ENCODE data around the gene ITPRIPL2. TPM values are rescaled to one million over a fixed set of nuclear protein-coding genes. Genes with fewer than 3 reads are reported as not detected.

The ITPRIPL2 gene
- total RNA-seq, result 33.4 TPM

DNA sequence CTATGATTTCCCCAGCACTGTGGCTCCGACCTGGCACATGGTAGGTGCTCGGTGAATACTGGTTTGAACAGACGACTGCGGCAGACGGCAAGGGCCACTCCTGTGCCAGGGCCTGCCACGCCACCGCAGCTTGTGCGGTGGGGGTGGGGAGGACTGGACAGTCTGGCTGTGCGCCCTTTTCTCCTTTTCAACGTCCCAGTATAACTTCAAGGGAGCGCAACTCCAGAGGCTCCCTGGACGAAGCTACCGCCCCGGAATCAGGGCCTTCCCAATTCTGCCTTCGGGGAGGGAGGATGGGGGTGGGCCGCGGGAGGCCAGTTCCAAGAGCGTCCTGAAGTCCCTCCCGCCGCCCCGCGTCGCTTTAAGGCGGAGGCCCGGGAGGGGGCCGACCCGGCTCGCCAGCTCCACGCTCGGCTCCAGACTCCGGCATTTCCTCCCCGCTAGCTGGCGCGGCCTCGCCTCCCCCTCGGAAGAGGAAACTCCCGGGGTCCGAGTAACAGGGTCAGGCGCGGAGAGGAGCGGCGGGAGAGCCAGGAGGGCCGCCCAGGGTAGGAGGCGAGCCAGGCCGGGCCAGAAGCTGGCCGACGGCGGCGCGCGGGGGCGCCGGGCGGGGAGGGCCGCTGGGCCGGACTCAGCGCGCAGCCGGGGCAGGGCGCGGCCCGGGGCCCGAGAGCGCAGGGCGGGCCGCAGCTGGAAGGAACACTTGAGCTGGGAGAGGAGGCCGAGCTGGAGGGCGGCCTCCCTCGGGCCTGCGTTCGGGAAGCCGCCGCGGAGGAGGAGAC lies at the start of gene ITPRIPL2:
ITPRIPL2 (plus strand) TSS at position 388 of the 782 bp plus-strand sequence. CDS start 498 bp downstream, outside the sequence.
- peak within 1 kb of the TSS; percentile 77 to 83 (median 83) for H3K4me3 ChIP-seq (ENCODE audit: low read length in 3 of 3)
- H3K27ac ChIP-seq (ENCODE audit: low read depth, low read length), result peak within 1 kb of the TSS; percentile 90
- peak within 1 kb of the TSS; percentile 84 to 89 (median 85) for H3K9ac ChIP-seq (ENCODE audit: low read depth in 1 of 3, low read length in 3 of 3)
- no peaks in the 10 kb centered on the region for H3K9me3 ChIP-seq (ENCODE audit: control insufficient read depth in 3 of 3, low read length in 3 of 3)
- peaks cover 30 to 34% (median 34%) of the 10 kb centered on the region in 3 donors for H3K4me1 ChIP-seq (ENCODE audit: control insufficient read depth in 3 of 3, insufficient read depth in 3 of 3, low read length in 3 of 3)
- no peaks in the 10 kb centered on the region for H3K27me3 ChIP-seq (ENCODE audit: control insufficient read depth in 3 of 3, insufficient read depth in 3 of 3, low read length in 3 of 3)
- H3K36me3 ChIP-seq (ENCODE audit: control insufficient read depth in 3 of 3, insufficient read depth in 3 of 3, low read length in 3 of 3), result peaks cover 2 to 12% (median 7%) of the 10 kb centered on the region in 3 donors

DNA sequence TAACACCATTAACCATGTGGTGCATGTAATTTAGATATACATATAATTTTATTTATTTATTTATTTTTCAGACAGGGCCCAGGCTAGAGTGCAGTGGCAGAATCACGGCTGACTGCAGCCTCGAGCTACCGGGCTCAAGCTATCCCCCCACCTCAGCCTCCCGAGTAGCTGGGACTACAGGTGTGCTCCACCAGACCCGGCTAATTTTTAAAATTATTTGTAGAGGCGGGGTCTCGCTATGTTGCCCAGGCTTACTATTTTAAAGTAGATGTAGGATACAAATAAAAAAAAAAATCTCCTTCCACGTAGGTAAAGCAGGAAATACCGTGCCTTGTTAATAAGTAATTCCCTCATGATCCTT lies 46.8 kb upstream of the ITPRIPL2 start:
- Histone ChIP-seq H3K27ac (ENCODE audit: low read depth, low read length) (peak overlapping the region; percentile 99), H3K4me3 (ENCODE audit: low read length in 3 of 3) (peak overlapping the region; percentile 78 to 96 (median 96)), H3K9ac (ENCODE audit: low read depth in 1 of 3, low read length in 3 of 3) (peak overlapping the region; percentile 63 to 98 (median 84))

GRCh38 chr16:19067349-19068236 lies 46.2 kb upstream of the ITPRIPL2 start, which contains the start of gene COQ7:
Gene COQ7, plus strand, starts transcription at chr16:19067614. Its CDS starts 51 bp downstream, at chr16:19067665.
- Histone ChIP-seq H3K36me3 (ENCODE audit: control insufficient read depth in 3 of 3, insufficient read depth in 3 of 3, low read length in 3 of 3) (peaks cover 5 to 12% (median 9%) of the 10 kb centered on the region in 3 donors), H3K27ac (ENCODE audit: low read depth, low read length) (peak within 1 kb of the TSS; percentile 99)

More for the DNA sequence above, 46.8 kb upstream of the ITPRIPL2 start:
- H3K9me3 ChIP-seq (ENCODE audit: control insufficient read depth in 3 of 3, low read length in 3 of 3), result no peaks in the 10 kb centered on the region
- H3K36me3 ChIP-seq (ENCODE audit: control insufficient read depth in 3 of 3, insufficient read depth in 3 of 3, low read length in 3 of 3), result peaks cover 0 to 6% (median 3%) of the 10 kb centered on the region in 3 donors
- H3K27me3 ChIP-seq (ENCODE audit: control insufficient read depth in 3 of 3, insufficient read depth in 3 of 3, low read length in 3 of 3), result no peaks in the 10 kb centered on the region
- H3K4me1 ChIP-seq (ENCODE audit: control insufficient read depth in 3 of 3, insufficient read depth in 3 of 3, low read length in 3 of 3), result peaks cover 0 to 8% (median 2%) of the 10 kb centered on the region in 3 donors

DNA sequence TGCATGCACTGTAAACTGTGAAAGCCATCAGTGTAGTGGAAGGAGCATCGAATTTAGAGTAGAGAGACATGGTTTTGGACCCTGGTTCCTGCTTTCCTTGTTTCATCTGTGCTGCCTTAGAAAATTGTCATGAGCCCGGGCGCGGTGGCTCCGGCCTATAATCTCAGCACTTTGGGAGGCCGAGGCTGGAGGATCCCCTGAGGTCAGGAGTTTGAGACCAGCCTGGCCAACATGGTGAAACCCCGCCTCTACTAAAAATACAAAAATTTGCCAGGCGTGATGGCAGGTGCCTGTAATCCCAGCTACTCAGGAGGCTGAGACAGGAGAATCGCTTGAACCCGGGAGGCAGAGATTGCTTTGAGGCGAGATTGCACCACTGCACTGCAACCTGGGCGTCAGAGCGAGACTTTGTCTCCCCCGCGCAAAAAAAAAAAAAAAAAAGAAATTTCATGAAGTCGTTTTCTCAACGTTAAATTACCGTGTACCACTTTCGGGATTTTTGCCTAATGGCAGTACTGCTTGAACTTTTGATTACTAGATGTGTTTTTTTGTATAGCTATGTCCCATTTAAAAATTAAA lies 45.4 kb upstream of the ITPRIPL2 start:
- Histone ChIP-seq H3K4me1 (ENCODE audit: control insufficient read depth in 3 of 3, insufficient read depth in 3 of 3, low read length in 3 of 3) (peaks cover 1 to 8% (median 4%) of the 10 kb centered on the region in 3 donors), H3K27me3 (ENCODE audit: control insufficient read depth in 3 of 3, insufficient read depth in 3 of 3, low read length in 3 of 3) (no peaks in the 10 kb centered on the region), H3K27ac (ENCODE audit: low read depth, low read length) (peak overlapping the region; percentile 99), H3K9me3 (ENCODE audit: control insufficient read depth in 3 of 3, low read length in 3 of 3) (no peaks in the 10 kb centered on the region), H3K36me3 (ENCODE audit: control insufficient read depth in 3 of 3, insufficient read depth in 3 of 3, low read length in 3 of 3) (peaks cover 10 to 15% (median 11%) of the 10 kb centered on the region in 3 donors), H3K9ac (ENCODE audit: low read depth in 1 of 3, low read length in 3 of 3) (peak overlapping the region; percentile 84 to 99 (median 98)), H3K4me3 (ENCODE audit: low read length in 3 of 3) (peak overlapping the region; percentile 78 to 96 (median 96))

More at GRCh38 chr16:19067349-19068236, 46.2 kb upstream of the ITPRIPL2 start, which contains the start of gene COQ7:
- Histone ChIP-seq H3K27me3 (ENCODE audit: control insufficient read depth in 3 of 3, insufficient read depth in 3 of 3, low read length in 3 of 3) (no peaks in the 10 kb centered on the region), H3K9ac (ENCODE audit: low read depth in 1 of 3, low read length in 3 of 3) (peak within 1 kb of the TSS; percentile 84 to 99 (median 98)), H3K4me1 (ENCODE audit: control insufficient read depth in 3 of 3, insufficient read depth in 3 of 3, low read length in 3 of 3) (peaks cover 0 to 8% (median 2%) of the 10 kb centered on the region in 3 donors), H3K9me3 (ENCODE audit: control insufficient read depth in 3 of 3, low read length in 3 of 3) (no peaks in the 10 kb centered on the region), H3K4me3 (ENCODE audit: low read length in 3 of 3) (peak within 1 kb of the TSS; percentile 78 to 96 (median 96))

DNA sequence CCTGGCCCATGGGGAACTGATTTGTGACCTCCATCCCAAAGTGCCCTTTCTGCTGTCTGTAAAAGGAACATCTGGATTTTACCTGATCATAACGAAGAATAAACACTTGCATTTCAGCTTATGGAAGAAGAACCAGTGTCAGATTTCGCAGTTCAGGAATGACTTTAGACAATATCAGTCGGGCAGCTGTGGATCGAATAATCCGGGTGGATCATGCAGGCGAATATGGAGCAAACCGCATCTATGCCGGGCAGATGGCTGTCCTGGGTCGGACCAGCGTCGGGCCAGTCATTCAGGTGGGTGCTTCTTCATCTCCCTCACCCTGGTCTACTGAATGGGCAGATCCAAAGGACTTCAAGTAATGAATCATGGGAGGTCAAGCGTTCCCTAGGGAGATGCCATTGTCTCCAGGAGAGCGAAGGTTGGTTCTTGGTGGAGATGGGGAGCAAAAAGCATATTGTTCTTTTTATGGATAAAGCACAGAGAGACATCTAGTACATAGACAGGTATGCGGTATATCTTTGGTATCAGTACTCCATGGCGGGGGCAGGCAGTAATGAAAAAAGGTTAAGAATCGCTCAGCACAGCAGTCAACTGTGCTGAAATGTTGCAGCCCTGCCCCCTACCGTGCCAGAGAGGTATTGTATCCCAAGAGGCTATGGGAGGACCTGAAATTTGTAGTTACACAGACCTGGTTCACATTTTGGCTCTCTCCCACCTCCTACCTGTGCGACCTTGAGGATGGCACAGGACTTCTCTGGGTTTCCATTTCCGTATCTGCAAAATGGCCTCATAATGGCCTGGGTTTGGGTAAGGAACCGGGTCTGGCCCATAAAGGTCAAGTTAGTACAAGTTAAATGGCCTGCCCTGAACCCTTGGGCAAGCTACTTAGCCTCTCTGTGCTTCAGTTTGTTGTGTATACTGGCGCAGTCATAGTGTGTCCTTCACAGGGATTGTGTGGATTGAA lies 41.7 kb upstream of the ITPRIPL2 start:
- Histone ChIP-seq H3K4me1 (ENCODE audit: control insufficient read depth in 3 of 3, insufficient read depth in 3 of 3, low read length in 3 of 3) (peaks cover 11 to 18% (median 17%) of the 10 kb centered on the region in 3 donors), H3K9ac (ENCODE audit: low read depth in 1 of 3, low read length in 3 of 3) (no peak overlapping the region), H3K36me3 (ENCODE audit: control insufficient read depth in 3 of 3, insufficient read depth in 3 of 3, low read length in 3 of 3) (peaks cover 16 to 29% (median 22%) of the 10 kb centered on the region in 3 donors), H3K9me3 (ENCODE audit: control insufficient read depth in 3 of 3, low read length in 3 of 3) (no peaks in the 10 kb centered on the region), H3K4me3 (ENCODE audit: low read length in 3 of 3) (no peak overlapping the region), H3K27me3 (ENCODE audit: control insufficient read depth in 3 of 3, insufficient read depth in 3 of 3, low read length in 3 of 3) (no peaks in the 10 kb centered on the region), H3K27ac (ENCODE audit: low read depth, low read length) (no peak overlapping the region)

GRCh38 chr16:19073344-19073743 lies 40.4 kb upstream of the ITPRIPL2 start:
- Histone ChIP-seq H3K27me3 (ENCODE audit: control insufficient read depth in 3 of 3, insufficient read depth in 3 of 3, low read length in 3 of 3) (no peaks in the 10 kb centered on the region), H3K36me3 (ENCODE audit: control insufficient read depth in 3 of 3, insufficient read depth in 3 of 3, low read length in 3 of 3) (peaks cover 16 to 37% (median 28%) of the 10 kb centered on the region in 3 donors), H3K27ac (ENCODE audit: low read depth, low read length) (peak overlapping the region; percentile 39), H3K9ac (ENCODE audit: low read depth in 1 of 3, low read length in 3 of 3) (no peak overlapping the region), H3K9me3 (ENCODE audit: control insufficient read depth in 3 of 3, low read length in 3 of 3) (no peaks in the 10 kb centered on the region), H3K4me1 (ENCODE audit: control insufficient read depth in 3 of 3, insufficient read depth in 3 of 3, low read length in 3 of 3) (peaks cover 11 to 21% (median 20%) of the 10 kb centered on the region in 3 donors), H3K4me3 (ENCODE audit: low read length in 3 of 3) (no peak overlapping the region)

DNA sequence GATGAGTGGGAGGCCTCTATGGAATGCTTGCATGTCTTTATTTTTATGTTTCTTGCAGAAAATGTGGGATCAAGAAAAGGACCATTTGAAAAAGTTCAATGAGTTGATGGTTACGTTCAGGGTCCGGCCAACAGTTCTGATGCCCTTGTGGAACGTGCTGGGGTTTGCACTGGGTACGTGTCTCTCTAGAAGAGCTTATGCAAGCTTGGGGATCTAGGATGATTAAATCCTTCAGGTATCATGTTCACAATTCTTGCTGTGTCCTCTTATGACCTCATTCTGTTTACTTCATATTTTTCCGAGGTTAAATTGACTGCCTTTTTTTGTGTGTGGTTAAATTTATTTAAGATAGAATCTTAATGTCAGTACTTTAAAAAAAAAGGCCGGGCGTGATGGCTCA lies 39.9 kb upstream of the ITPRIPL2 start:
- Histone ChIP-seq H3K9ac (ENCODE audit: low read depth in 1 of 3, low read length in 3 of 3) (no peak overlapping the region), H3K4me1 (ENCODE audit: control insufficient read depth in 3 of 3, insufficient read depth in 3 of 3, low read length in 3 of 3) (peaks cover 6 to 21% (median 20%) of the 10 kb centered on the region in 3 donors), H3K9me3 (ENCODE audit: control insufficient read depth in 3 of 3, low read length in 3 of 3) (no peaks in the 10 kb centered on the region), H3K36me3 (ENCODE audit: control insufficient read depth in 3 of 3, insufficient read depth in 3 of 3, low read length in 3 of 3) (peaks cover 21 to 42% (median 30%) of the 10 kb centered on the region in 3 donors), H3K27me3 (ENCODE audit: control insufficient read depth in 3 of 3, insufficient read depth in 3 of 3, low read length in 3 of 3) (no peaks in the 10 kb centered on the region), H3K27ac (ENCODE audit: low read depth, low read length) (peak overlapping the region; percentile 71), H3K4me3 (ENCODE audit: low read length in 3 of 3) (no peak overlapping the region)

- no peak overlapping the region for H3K4me3 ChIP-seq (ENCODE audit: low read length in 3 of 3)
- H3K27me3 ChIP-seq (ENCODE audit: control insufficient read depth in 3 of 3, insufficient read depth in 3 of 3, low read length in 3 of 3), result no peaks in the 10 kb centered on the region
- H3K36me3 ChIP-seq (ENCODE audit: control insufficient read depth in 3 of 3, insufficient read depth in 3 of 3, low read length in 3 of 3), result peaks cover 24 to 50% (median 39%) of the 10 kb centered on the region in 3 donors
- peaks cover 3 to 21% (median 20%) of the 10 kb centered on the region in 3 donors for H3K4me1 ChIP-seq (ENCODE audit: control insufficient read depth in 3 of 3, insufficient read depth in 3 of 3, low read length in 3 of 3)
- peak overlapping the region; percentile 71 for H3K27ac ChIP-seq (ENCODE audit: low read depth, low read length)
- H3K9me3 ChIP-seq (ENCODE audit: control insufficient read depth in 3 of 3, low read length in 3 of 3), result no peaks in the 10 kb centered on the region
- H3K9ac ChIP-seq (ENCODE audit: low read depth in 1 of 3, low read length in 3 of 3), result no peak overlapping the region
Measured at GRCh38 chr16:19075511-19075910, 38.3 kb upstream of the ITPRIPL2 start.

All from skeletal muscle tissue (tissue), 4 donors.